GM19467 (cell line): Measurements from ENCODE around the gene WNT7B.

Source experiments
- ATAC-seq: cut with Tn5 transposase; IDR thresholded peaks from one replicate; pipeline ENCODE4 v1.9.1; 2021; ENCODE audit warnings: mild to moderate bottlenecking, moderate library complexity; ENCODE audit not compliant: unreplicated experiment

WNT7B gene

DNA sequence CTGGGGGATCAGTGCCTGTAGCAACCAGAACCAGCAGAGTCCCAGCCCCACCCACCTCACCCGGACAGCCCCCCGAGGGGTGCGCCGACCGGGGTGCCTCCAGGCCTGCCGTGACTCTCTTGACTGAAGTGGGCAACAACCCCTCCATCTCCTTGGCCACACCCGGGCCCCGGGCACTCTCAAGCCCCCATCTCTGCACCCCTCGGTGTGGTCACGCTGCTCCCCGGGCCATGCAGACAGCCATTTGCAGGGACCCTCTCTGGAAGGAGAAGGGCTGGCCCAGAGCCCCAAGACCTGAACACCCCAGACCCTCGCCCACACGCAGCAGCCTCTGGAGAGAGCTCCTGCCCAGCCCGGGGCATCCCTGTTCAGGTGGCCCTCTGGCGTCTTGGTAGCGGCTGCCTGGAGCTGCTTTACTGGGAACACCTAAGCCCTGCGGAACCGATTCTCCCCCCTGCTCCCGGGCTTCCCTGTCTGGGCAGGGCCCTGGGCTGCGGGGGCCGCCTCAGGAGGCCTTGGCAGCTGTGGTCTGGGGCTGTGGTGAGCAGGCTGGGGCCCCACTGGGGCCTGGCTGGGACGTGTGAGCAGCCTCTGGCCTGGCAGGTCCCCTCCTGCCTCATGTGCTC, 84.9 kb downstream of the WNT7B start:
- ATAC-seq: no peak

- ATAC-seq: no peak
Measured at GRCh38 chr22:45891471-45891995, 85.4 kb downstream of the WNT7B start.

DNA sequence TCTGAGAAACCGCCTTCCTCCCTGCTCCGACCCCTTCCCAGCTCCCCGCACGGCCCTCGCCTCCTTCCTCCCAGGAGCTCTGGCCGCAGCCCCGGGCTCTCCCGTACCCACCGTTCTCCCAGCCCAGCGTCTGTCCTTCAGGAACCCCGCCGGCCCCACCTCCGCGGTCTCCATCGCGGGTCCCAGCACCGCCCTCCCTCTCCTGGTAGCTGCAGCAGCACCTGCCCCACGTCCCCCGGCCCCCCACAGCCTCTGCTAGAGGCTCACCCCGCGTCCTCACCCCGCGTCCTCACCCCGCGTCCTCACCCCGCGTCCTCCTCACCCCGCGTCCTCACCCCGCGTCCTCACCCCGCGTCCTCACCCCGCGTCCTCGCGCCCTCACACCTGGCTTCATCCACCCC, 85.9 kb downstream of the WNT7B start:
- no peak for ATAC-seq

DNA sequence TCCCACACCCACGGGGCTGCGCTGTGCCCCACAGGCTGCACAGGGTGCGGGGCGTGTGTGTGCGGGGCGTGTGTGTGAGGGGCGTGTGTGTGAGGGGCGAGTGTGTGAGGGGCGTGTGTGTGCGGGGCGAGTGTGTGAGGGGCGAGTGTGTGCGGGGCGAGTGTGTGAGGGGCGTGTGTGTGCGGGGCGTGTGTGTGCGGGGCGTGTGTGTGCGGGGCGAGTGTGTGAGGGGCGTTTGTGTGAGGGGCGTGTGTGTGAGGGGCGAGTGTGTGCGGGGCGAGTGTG, 86.7 kb downstream of the WNT7B start:
- ATAC-seq: no peak

DNA sequence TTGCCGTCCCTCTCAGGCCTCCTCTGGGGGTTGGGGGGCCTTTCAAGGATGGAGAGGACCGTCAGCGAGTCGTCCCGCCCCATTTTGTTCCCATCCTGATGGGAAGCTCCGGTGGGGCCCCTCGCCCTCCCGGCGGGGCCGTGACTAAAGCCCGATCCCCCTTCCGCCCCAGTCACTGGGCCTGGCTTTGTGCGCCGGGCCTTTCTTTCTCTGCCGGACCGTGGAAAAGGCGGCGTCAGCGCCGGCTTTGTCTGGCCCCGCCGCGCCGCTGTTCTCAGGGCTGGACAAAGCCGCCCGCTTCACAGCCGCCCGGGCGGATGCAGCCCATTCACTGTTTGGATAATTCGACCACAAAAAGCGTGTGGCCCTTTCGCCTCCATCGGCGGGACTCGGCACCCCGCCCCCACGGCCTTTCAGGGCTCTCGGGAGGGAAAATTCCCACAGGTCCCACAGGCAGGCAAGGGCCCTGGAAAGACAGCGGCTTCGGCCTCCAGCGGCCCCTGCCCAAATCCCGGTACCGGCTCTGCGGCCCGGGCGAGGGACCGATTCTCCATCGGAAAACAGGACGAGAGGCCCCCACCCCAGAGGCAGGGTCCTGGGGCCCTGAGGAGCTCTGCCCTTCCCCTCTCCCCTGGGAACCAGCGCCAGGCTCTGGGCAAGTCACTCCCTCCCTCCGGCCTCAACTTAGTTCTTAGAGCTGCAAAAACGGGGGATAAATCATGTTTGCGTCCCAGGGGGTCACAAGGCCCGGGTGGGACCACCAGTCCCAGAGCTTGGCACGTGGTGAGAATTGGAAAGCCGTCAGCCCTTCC, 87.2 kb downstream of the WNT7B start:
- no peak for ATAC-seq

- no peak for ATAC-seq
Measured at GRCh38 chr22:45889093-45889538, 87.8 kb downstream of the WNT7B start.

GRCh38 chr22:45888221-45889092, 88.5 kb downstream of the WNT7B start:
- no peak for ATAC-seq

GRCh38 chr22:45887202-45888131, 89.5 kb downstream of the WNT7B start:
- no peak for ATAC-seq

- ATAC-seq: no peak
Measured at GRCh38 chr22:45886540-45886939, 90.4 kb downstream of the WNT7B start.

- ATAC-seq: no peak
Measured at GRCh38 chr22:45885941-45886395, 91.0 kb downstream of the WNT7B start.

- ATAC-seq: no peak
Measured at GRCh38 chr22:45885171-45885840, 91.7 kb downstream of the WNT7B start.

DNA sequence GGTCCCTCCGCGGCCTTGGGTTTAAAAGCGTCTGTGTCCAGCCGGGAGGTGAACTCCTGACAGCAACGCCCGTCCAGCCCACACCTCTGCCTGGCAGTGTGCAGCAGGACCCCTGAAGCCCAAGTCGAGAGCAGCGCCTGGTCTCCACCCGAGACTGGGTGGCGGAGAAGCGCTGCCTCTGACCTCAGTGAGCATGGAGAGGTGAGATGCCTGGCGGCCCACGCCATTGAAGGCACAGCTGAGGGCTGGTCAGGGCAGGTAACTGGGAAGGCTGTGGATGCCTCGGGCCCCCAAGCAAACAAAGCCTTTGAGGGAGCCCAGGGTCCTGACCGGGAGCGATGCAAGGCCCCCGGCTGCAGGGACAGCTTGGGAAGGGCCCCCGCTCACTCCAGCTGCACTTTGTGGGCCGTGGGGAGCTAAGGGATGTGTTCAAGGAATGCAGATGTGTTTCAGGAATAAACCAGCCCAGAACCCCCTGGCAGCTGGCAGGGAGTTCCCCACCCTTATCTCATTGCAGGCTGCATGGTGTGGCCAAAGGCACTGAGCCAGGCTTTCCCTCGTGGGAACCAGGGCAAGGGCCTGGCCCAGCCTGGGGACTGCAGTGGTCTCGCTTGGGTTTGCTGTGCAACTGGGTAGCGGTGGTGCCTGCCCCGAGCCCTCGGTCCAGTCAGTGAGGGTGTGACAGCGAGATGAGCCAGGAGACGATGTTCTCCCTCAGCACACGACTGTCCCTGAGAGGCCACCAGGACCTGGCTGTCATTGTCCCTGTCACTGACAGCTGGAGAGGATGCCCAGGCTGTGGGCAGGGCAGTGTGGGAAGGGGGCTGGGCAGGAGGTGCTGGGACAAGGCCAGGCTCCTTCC, 92.5 kb downstream of the WNT7B start:
- ATAC-seq: no peak

- ATAC-seq: no peak
Measured at GRCh38 chr22:45883811-45884170, 93.2 kb downstream of the WNT7B start.

DNA sequence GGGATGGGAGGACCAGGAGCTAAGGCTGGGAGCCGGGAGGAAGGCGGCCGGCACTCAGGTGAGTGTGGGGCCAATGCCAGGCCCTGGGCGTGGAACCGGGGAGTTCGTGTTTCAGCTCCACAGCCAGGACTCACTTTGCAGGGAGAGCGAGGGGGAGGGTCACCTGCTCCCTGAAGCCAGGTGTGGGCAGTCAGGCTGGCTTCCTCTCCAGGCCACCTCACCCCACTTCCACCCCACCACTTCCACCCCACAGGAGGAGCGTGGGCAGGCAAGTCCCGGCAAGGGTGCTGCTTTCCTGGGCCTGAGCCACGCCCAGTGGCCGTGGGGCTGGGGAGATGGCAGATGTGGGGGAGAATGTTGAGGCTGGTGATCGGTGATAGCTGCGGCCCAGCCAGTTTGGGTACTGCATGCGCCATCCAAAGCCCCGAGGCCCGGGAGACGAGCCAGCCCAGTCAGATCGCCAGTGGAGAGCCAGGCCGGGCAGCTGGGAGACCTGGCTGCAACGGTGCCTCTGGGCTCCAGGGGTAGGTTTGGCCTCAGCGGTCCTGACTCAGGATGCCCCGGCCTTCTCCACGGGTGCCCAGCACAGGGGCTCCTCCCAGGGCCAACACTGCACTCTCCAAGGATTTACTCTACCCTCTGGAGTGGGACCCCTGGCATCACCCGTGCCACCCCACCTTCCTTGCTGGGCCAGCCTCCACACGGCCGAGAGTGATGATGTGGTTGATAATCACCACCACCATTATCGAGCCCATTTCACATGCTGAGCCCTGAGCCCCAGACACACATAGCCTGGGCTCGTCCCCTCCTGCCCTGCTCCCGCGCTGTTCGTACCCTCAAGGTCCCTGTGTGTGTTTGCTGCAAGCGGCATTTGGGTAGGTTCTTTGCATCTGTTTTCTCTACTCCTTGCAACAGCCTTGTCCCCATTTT, 93.8 kb downstream of the WNT7B start:
- no peak for ATAC-seq

DNA sequence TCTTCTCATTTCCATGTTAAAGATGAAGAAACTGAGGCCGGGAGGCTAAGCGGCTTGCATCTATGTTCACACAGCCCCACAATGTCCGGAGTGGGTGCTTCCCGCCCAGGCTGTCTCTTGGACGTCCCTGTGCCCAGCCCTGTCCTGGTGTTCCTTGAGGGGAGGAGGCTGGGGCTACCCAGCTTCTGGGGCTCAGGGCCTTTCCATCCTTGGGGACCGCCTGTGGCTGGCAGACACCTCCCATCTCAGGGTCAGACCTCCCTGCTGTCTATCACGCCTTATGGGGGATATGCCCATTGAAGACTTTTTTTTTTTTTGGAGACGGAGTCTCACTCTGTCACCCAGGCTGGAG, 95.5 kb downstream of the WNT7B start:
- ATAC-seq: no peak

- ATAC-seq: no peak
Measured at GRCh38 chr22:45880716-45881523, 96.0 kb downstream of the WNT7B start.

DNA sequence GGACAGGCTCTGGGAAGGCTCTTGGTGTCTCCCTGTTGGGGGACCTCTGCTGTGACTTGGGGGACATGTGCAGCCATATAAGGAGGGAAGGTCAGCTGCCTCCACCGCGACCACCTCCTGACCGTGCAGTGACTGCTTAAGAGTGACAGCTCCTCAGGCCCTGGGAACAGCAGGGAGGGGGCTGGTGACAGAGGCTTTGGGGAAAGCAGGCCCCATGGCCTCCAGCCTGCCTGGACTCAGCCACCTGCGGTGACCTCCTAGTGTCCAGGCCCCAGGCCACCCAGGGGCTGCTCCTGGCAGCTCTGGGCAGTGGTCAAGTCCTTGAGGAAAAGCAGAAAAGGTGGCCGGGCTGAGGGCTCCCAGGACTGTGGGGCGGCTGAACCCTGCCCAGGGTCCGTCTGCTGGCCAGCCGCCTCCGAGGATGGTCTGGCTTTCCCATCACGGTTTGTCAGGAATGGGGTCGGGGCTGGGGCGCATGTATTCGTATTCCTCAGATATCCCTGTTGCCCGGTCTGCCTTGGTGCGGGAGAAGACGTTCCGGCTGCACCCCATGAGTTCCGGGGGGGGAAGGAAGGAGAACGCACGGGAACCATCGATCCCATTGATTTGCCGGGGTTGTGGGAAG, 96.8 kb downstream of the WNT7B start:
- ATAC-seq: no peak
